GM18870 (cell line): Measurements from ENCODE around the gene IKBKE.
A peak's percentile ranks its signal among the peaks of the same experiment; 100 is the strongest.

Experiments
- ATAC-seq: cut with Tn5 transposase; IDR thresholded peaks from one replicate; pipeline ENCODE4 v1.9.1; 2021; ENCODE audit warnings: moderate library complexity; ENCODE audit not compliant: unreplicated experiment

The IKBKE gene

GRCh38 chr1:206495011-206495461, 24.8 kb downstream of the IKBKE start:
- ATAC-seq: no peak

DNA sequence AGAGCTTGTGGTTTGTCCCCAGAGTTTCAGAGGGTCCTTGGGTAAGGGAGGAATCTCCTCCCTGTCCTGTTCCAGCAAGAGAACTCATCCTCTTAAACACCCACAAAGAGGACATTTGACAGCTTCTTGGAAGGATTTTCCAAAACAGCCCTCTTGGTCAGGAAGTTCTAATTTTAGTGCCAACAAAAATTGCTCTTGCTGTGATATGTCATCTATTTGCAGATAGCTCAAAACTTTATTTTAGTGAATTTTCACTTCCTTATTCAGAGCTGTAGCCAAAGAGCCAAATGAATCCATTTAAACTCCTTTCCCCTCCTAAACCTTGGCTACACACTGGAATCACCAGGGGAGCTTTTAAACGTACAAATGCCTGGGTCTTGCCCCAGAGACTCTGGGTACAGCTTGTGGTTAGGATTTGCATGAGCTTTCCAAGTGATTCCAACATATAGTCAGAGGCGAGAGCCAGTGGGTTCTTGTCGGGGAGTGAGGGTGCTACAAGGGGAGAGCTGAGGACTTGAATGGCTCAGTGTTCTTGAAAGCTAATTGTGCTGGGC, 25.3 kb downstream of the IKBKE start:
- peak; percentile 2 for ATAC-seq

GRCh38 chr1:206496131-206496793, 26.0 kb downstream of the IKBKE start:
- ATAC-seq: peak; percentile 60

- ATAC-seq: no peak
Observed at GRCh38 chr1:206497363-206497762, 27.1 kb downstream of the IKBKE start.

GRCh38 chr1:206497774-206498173, 27.5 kb downstream of the IKBKE start:
- ATAC-seq: no peak

GRCh38 chr1:206498685-206499084, 28.4 kb downstream of the IKBKE start:
- no peak for ATAC-seq

DNA sequence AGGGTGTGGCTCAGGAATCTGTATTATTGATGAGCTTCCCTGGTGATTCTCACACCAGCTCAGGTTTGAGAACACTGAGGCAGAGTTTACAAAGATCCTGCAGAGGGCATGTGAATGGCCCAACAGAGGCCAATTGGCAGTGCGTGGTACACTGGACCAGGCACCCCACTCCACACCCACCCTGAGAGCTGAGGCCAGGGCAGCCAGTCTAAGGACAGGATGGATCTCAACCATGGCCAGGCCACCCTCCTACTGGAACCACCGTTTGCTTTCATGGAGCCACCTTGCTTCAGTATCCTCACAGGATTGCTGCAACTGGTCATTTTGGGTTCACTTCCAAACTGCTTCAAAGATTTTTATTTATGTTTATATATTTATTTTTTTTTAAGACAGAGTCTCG, 29.8 kb downstream of the IKBKE start:
- ATAC-seq: no peak

GRCh38 chr1:206501881-206502280, 31.6 kb downstream of the IKBKE start:
- no peak for ATAC-seq

- no peak for ATAC-seq
Observed at GRCh38 chr1:206502403-206502802, 32.1 kb downstream of the IKBKE start.

- no peak for ATAC-seq
Observed at GRCh38 chr1:206502812-206503211, 32.5 kb downstream of the IKBKE start.

GRCh38 chr1:206503591-206504362, 33.5 kb downstream of the IKBKE start:
- peak; percentile 80 for ATAC-seq

GRCh38 chr1:206504363-206504713, 34.1 kb downstream of the IKBKE start:
- ATAC-seq: no peak

DNA sequence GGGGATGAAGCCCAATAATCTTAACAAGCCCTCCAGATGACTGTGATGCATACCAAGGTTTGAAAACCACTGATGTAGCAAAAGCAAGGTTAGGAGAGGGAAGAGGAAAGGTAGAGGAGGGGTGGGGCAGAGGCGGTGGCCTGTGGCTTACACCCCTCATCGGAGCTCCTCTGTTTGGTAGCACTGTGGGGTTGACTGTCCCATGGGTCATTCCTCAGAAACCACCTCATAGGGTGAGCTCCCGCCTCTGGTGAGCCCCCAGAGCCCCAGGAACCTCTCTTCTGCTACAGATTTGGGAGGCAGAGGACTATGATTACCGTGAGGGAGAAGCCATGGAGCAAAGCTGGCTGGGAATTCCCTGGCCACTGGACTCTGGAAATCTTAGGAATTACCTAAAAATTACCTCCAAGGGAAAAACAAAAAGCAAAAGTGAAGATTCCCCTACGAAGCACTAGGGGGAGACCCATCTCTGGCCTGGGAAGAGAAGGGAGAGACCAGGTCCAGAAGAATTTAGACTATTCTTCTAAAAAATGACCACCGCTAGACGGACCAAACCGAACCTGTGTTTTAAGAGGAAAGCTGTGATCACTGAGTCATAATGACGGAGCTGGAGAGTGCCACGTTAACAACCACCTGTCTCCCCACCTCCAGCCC, 35.6 kb downstream of the IKBKE start:
- ATAC-seq: no peak

DNA sequence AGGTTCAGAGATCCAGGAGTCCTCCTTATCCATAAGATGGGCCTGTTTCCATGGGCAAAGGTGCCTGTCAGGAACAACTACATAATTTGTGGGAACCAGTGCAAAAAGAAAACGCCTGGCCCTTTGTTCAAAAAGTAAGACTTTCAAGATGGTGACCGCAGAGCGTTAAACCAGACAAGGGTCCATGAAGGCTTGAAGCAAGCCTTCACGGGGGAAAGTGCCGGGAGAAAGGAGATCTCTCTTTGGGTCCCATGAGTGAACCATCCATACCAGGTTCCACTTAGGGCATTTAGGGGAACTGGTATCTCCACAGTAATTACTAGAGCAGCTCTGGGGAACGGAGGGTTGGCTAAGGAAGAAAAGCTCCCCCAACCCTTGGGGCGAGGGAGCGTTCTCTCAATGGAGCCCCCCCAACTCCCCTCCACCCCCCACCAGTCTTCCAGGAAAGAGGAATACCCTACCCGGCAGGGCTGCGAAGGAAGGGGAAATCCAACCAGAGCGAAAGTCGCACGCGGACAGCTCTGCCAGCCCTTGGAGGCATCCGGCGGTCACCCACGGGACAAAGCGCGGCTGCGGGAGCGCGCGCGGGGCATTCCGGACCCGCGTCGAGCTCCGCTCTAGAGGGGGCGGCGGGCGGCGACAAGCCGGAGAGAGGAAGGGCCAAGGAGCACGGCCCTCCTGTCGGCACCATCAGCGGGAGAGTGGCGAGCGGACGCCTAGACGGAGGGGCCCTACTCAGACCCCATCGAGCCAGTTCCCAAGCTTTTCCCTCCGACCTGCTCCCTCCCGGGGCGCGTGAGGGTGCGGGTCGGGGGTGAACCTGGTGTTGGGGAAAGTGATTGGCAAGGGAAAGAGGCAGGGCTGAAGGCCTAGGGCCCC, 36.4 kb downstream of the IKBKE start:
- ATAC-seq: no peak

GRCh38 chr1:206507284-206508129, 37.2 kb downstream of the IKBKE start, which contains the start of gene RASSF5:
RASSF5 (plus strand) TSS chr1:206507531; CDS start chr1:206507603, 72 bp downstream.
- ATAC-seq: no peak

DNA sequence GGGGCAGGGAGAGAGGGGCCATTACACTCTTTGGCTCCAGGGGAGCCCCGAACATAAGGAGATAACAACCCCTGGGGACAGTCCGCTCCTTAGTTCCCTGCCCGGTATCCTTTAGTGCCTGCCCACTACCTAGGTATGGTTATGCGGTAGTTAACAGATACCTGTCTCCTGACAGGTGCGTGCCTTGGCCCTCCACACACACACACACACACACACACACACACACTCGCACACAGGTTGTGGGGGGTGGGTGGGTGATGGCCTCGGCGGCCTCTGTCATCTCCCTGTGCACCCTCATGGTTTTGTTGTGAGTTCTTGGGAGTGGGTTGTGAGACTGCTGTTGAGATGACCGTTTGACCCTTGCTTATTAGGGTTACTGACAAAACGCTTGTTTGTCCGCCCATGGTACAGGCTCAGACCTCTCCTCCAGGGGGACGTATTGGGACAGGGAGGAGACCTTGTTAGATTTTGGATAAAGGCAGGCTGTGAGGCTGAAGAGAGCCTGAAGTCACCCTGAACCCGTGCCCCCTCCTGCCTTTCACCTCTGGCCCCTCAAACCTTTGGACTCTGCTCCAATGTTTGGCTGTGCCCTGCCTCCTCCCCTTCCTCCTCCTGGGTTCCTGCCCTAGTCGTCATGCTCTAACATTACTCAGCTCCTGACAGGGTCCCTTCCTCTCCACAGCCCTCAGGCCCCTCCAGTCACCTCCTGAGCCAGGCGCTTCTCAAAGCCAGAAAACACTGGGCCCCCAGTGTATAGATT, 38.0 kb downstream of the IKBKE start:
- no peak for ATAC-seq

- ATAC-seq: no peak
Observed at GRCh38 chr1:206508956-206509355, 38.7 kb downstream of the IKBKE start.

DNA sequence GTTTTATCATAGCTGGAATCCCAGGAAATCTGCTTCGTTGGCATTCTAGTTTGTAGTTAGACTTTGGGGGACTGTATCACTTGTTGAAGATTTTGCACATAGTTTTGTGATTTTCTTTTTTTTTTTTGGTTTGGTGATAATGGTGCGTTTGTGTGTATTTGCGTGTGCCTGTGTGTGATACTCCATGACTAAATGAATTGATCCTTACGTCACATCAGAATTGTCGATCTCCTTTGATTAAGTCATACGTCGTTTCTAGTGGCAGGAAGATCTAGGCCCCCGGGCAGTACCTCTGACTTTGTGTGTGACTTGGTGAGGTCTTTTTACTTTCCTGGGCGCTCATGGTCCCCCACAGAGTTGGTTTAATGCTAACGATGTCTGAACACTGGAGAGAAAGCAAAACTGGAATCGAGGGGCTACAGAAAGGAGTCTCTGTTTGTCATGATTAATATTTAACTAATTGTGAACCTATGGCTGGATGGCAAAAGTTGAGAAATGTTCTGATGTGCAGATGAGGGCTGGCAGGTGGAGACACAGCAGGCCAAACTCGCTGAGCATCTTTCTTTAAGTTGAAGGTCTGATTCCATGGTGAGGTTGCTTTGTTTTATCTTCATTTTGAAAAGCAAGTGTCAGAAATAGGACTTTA, 39.5 kb downstream of the IKBKE start:
- no peak for ATAC-seq
